ENCODE measurements around the gene DNAJC16.
"Not testable (repeated sequence)": the region's sequence is repeated elsewhere in the genome, so short reads cannot be mapped to it uniquely, and the experiment has no call there.

- TF ChIP-seq CTCF (IDR thresholded peaks at IDR 0.05; ENCODE audit: low read depth, low read length, missing input control); YY1 (IDR thresholded peaks at IDR 0.05); FOXA2 (IDR thresholded peaks at IDR 0.05); GABPA (IDR thresholded peaks at IDR 0.05 in 1 of 2, conservative IDR thresholded peaks at IDR 0.05 in 1 of 2); EGR1 (IDR thresholded peaks at IDR 0.05; ENCODE audit: low read depth in 2 of 2); MAX (IDR thresholded peaks at IDR 0.05); SP1 (IDR thresholded peaks at IDR 0.05); JUND (IDR thresholded peaks at IDR 0.05); ATF3 (IDR thresholded peaks at IDR 0.05): not testable (repeated sequence)
Measured at GRCh38 chr1:15484443-15484842, 42.2 kb upstream of the DNAJC16 start.
